ENCODE measurements around the gene PHC3. TPM values are rescaled to one million over a fixed set of nuclear protein-coding genes. Genes with fewer than 3 reads are reported as not detected.

Gene PHC3
- polyA plus RNA-seq, 1 donor from 2014 or later = 18.6 TPM

- Histone ChIP-seq H3K36me3 (ENCODE audit: insufficient read depth, low read length) (peaks cover 7% of the 10 kb centered on the region), H3K79me2 (replicated peaks; ENCODE audit: insufficient read depth, low read length) (no peaks in the 10 kb centered on the region), H3F3A (ENCODE audit: insufficient read depth, low read length, poor library complexity, severe bottlenecking) (no peaks in the 10 kb centered on the region), H4K20me1 (ENCODE audit: insufficient read depth) (no peaks in the 10 kb centered on the region), H3K4me2 (ENCODE audit: low read length) (no peak overlapping the region), H2AFZ (ENCODE audit: low read depth, low read length) (no peak overlapping the region), H3K4me3 (ENCODE audit: low read length) (no peak overlapping the region), H3K9ac (ENCODE audit: low read length) (no peak overlapping the region), H3K9me3 (ENCODE audit: low read length) (no peaks in the 10 kb centered on the region), H3K9me2 (ENCODE audit: insufficient read depth, low read length) (no peaks in the 10 kb centered on the region), H3K27ac (ENCODE audit: low read length) (no peak overlapping the region), H3K27me3 (ENCODE audit: insufficient read depth, low read depth, low read length) (no peaks in the 10 kb centered on the region)
- TF ChIP-seq POLR2AphosphoS5 (IDR thresholded peaks at IDR 0.05) (no peak), TAF1 (IDR thresholded peaks at IDR 0.05; ENCODE audit: low read depth) (no peak), MXI1 (conservative IDR thresholded peaks at IDR 0.05; ENCODE audit: poor library complexity, severe bottlenecking) (no peak), RAD21 (conservative IDR thresholded peaks at IDR 0.05) (no peak), EP300 (conservative IDR thresholded peaks at IDR 0.05; ENCODE audit: poor library complexity, severe bottlenecking) (no peak), SMC3 (conservative IDR thresholded peaks at IDR 0.05; ENCODE audit: poor library complexity) (no peak)
Measured at GRCh38 chr3:170092907-170093306, 88.6 kb downstream of the PHC3 start.

- Histone ChIP-seq H3K79me2 (replicated peaks; ENCODE audit: insufficient read depth, low read length) (no peaks in the 10 kb centered on the region), H3K4me2 (ENCODE audit: low read length) (no peak overlapping the region), H3K9ac (ENCODE audit: low read length) (no peak overlapping the region), H3K36me3 (ENCODE audit: insufficient read depth, low read length) (peaks cover 7% of the 10 kb centered on the region), H3K9me2 (ENCODE audit: insufficient read depth, low read length) (no peaks in the 10 kb centered on the region), H4K20me1 (ENCODE audit: insufficient read depth) (no peaks in the 10 kb centered on the region), H3K27ac (ENCODE audit: low read length) (no peak overlapping the region), H2AFZ (ENCODE audit: low read depth, low read length) (no peak overlapping the region), H3K27me3 (ENCODE audit: insufficient read depth, low read depth, low read length) (no peaks in the 10 kb centered on the region), H3F3A (ENCODE audit: insufficient read depth, low read length, poor library complexity, severe bottlenecking) (no peaks in the 10 kb centered on the region), H3K4me3 (ENCODE audit: low read length) (no peak overlapping the region), H3K9me3 (ENCODE audit: low read length) (no peaks in the 10 kb centered on the region)
- TF ChIP-seq CTCF (IDR thresholded peaks at IDR 0.05; ENCODE audit: poor library complexity, severe bottlenecking) (no peak), EP300 (conservative IDR thresholded peaks at IDR 0.05; ENCODE audit: poor library complexity, severe bottlenecking) (no peak), RAD21 (conservative IDR thresholded peaks at IDR 0.05) (no peak), REST (IDR thresholded peaks at IDR 0.05; ENCODE audit: borderline replicate concordance) (no peak), EZH2 (IDR thresholded peaks at IDR 0.05; ENCODE audit: borderline replicate concordance, insufficient read depth, low read length, poor library complexity, severe bottlenecking) (no peak), MXI1 (conservative IDR thresholded peaks at IDR 0.05; ENCODE audit: poor library complexity, severe bottlenecking) (no peak), TAF1 (IDR thresholded peaks at IDR 0.05; ENCODE audit: low read depth) (no peak), POLR2AphosphoS5 (IDR thresholded peaks at IDR 0.05) (no peak), SMC3 (conservative IDR thresholded peaks at IDR 0.05; ENCODE audit: poor library complexity) (no peak)
Measured at GRCh38 chr3:170090601-170090981, 90.9 kb downstream of the PHC3 start.

All from neural cell (in vitro differentiated cells).